A549 (cell line): Measurements from ENCODE around the gene SRMS. TPM values are rescaled to one million over a fixed set of nuclear protein-coding genes. Genes with fewer than 3 reads are reported as not detected.

Source experiments
- ATAC-seq, 2 experiments: fragments of 200-7000 bp in 1 of 2; fragments of >200 bp in 1 of 2; cut with Nextera tagmentation in 1 of 2; cut with Tn5 transposase in 1 of 2; 3 replicates each; pipeline versions ENCODE4 v1.8.0 to v1.9.1; 2018 to 2020; ENCODE audit warnings: mild to moderate bottlenecking in 1 of 2, moderate library complexity in 1 of 2
- CTCF ChIA-PET: fragments of 300-600 bp; sonication (Branson Sonifier 250); formaldehyde crosslinking; extraction: SDS; loops from one replicate; lab custom pipeline; 2021; ENCODE audit warnings: antibody characterized with exemption, inconsistent platforms; lab: Yijun Ruan, JAX
- POLR2A ChIA-PET: fragments of 350-600 bp; formaldehyde crosslinking; extraction: SDS; loops from one replicate; lab custom pipeline; 2021; ENCODE audit warnings: antibody characterized with exemption, inconsistent platforms; lab: Yijun Ruan, JAX
- DNase-seq, 2 experiments: peaks; one replicate each; pipeline versions ENCODE4 v3.0.0 to v3.0.0-alpha.2; 2011 to 2016; ENCODE audit warnings: low read depth in 1 of 2, low spot score in 1 of 2
- FAIRE-seq: peaks from 2 replicates; lab custom pipeline; 2011; peaks lifted over from hg19 to GRCh38; lab: Jason Lieb, UNC
- H3K27ac ChIP-seq, 2 experiments: fragments of >200 bp; sonication (Bioruptor Twin); formaldehyde crosslinking; 3 replicates each; pipeline ENCODE4 v1.5.1; 2016 to 2017
- H3K4me1 ChIP-seq: fragments of >200 bp; sonication (Bioruptor Twin); formaldehyde crosslinking; 3 replicates; pipeline ENCODE4 v1.6.1; 2016
- H3K4me2 ChIP-seq: fragments of >200 bp; sonication (Bioruptor Twin); formaldehyde crosslinking; 3 replicates; pipeline ENCODE4 v1.6.1; 2016
- H3K4me3 ChIP-seq: fragments of >200 bp; sonication (Bioruptor Twin); formaldehyde crosslinking; 3 replicates; pipeline ENCODE4 v1.5.1; 2016
- H3K9me3 ChIP-seq: fragments of >200 bp; sonication (Bioruptor Twin); formaldehyde crosslinking; 3 replicates; pipeline ENCODE4 v1.6.1; 2016
- CBX8 ChIP-seq: fragments of 200-600 bp; sonication (generic); IDR thresholded peaks from 2 replicates; pipeline ENCODE4 v1.6.1; 2016
- FOSL2 ChIP-seq, 2 experiments: fragments of 450-650 bp in 1 of 2; fragments of >200 bp in 1 of 2; sonication (Bioruptor Twin) in 1 of 2; formaldehyde crosslinking; IDR thresholded peaks; 2 replicates each; pipeline versions ENCODE4 v1.5.0 to v1.6.1; 2016 to 2020; ENCODE audit warnings: mild to moderate bottlenecking in 1 of 2, moderate library complexity in 1 of 2
- FOXS1 ChIP-seq: fragments of 250-450 bp; sonication (Bioruptor Pico); IDR thresholded peaks from 2 replicates; pipeline ENCODE4 v1.5.0; 2020; ENCODE audit warnings: mild to moderate bottlenecking, moderate library complexity
- GATA3 ChIP-seq: IDR thresholded peaks from 2 replicates; pipeline ENCODE4 v1.6.1; 2012; ENCODE audit warnings: borderline replicate concordance
- HDAC2 ChIP-seq: fragments of 200-600 bp; sonication (generic); IDR thresholded peaks from 2 replicates; pipeline ENCODE4 v1.6.1; 2016
- HEYL ChIP-seq: fragments of 250-450 bp; sonication (Bioruptor Pico); IDR thresholded peaks from 2 replicates; pipeline ENCODE4 v1.8.0; 2021; ENCODE audit warnings: mild to moderate bottlenecking, moderate library complexity
- JUNB ChIP-seq: fragments of >200 bp; sonication (Bioruptor Twin); formaldehyde crosslinking; IDR thresholded peaks from 2 replicates; pipeline ENCODE4 v1.6.1; 2016
- MAZ ChIP-seq: fragments of 150-350 bp; IDR thresholded peaks from 2 replicates; pipeline ENCODE4 v1.6.1; 2014; ENCODE audit warnings: antibody characterized with exemption, low read depth, low read length, borderline replicate concordance
- MYC ChIP-seq: IDR thresholded peaks from 2 replicates; pipeline ENCODE4 v1.6.1; 2012; ENCODE audit warnings: mild to moderate bottlenecking, inconsistent platforms, low read length, improper control_type of control experiment, borderline replicate concordance
- NPAS2 ChIP-seq: fragments of 250-450 bp; sonication (Bioruptor Pico); IDR thresholded peaks from 2 replicates; pipeline ENCODE4 v1.8.0; 2022; ENCODE audit warnings: mild to moderate bottlenecking, moderate library complexity, borderline replicate concordance
- RCOR1 ChIP-seq: fragments of 150-350 bp; IDR thresholded peaks from 2 replicates; pipeline ENCODE4 v1.6.1; 2014; ENCODE audit warnings: antibody characterized with exemption, low read length, low read depth
- RNF2 ChIP-seq: fragments of 200-600 bp; sonication (generic); IDR thresholded peaks from 2 replicates; pipeline ENCODE4 v1.6.1; 2016; ENCODE audit warnings: low read depth, mild to moderate bottlenecking, antibody characterized with exemption, moderate library complexity, borderline replicate concordance
- SMC3 ChIP-seq: fragments of >200 bp; sonication (Bioruptor Twin); formaldehyde crosslinking; IDR thresholded peaks from 3 replicates; pipeline ENCODE4 v1.6.1; 2018; ENCODE audit warnings: inconsistent platforms
- ZC3H11A ChIP-seq: fragments of 450-650 bp; IDR thresholded peaks from 2 replicates; pipeline ENCODE4 v1.6.1; 2014; ENCODE audit warnings: antibody characterized with exemption, mild to moderate bottlenecking
- ZFP36 ChIP-seq: fragments of 450-650 bp; IDR thresholded peaks from 2 replicates; pipeline ENCODE4 v1.6.1; 2014; ENCODE audit warnings: borderline replicate concordance; ENCODE audit not compliant: partially characterized antibody
- ZSCAN20 ChIP-seq: fragments of 250-450 bp; sonication (Bioruptor Pico); IDR thresholded peaks from 2 replicates; pipeline ENCODE4 v1.8.0; 2022; ENCODE audit warnings: mild to moderate bottlenecking, moderate library complexity
- WGBS: methylation state at CpG from one replicate; pipeline ENCODE4 v1.1.6; 2017; ENCODE audit errors: missing lambda C conversion rate; 5-methylcytosine and 5-hydroxymethylcytosine counted together
- polyA plus RNA-seq, 4 experiments: library from polyadenylated mRNA; depleted of rRNA in 3 of 4; stranded (reverse); fragments of >200 nt; fragmentation: RNase III in 1 of 4; extraction: RNeasy Plus Mini Kit Qiagen cat#74134 plus additional on column Dnase treatment in 1 of 4; gene quantifications; 2 replicates in 3 of 4; 3 replicates in 1 of 4; pipeline ENCODE4 v1.2.3, GENCODE V29; 2011 to 2017
- TF ChIP-seq, protein P1 (sequence below): fragments of >200 bp; sonication (Bioruptor Twin); formaldehyde crosslinking; IDR thresholded peaks from 3 replicates; pipeline ENCODE4 v1.5.1; 2016
- TF ChIP-seq, protein P2 (sequence below): fragments of 450-650 bp; IDR thresholded peaks from 2 replicates; pipeline ENCODE4 v1.6.1; 2014; ENCODE audit warnings: antibody characterized with exemption
- TF ChIP-seq, protein P3 (sequence below): fragments of >200 bp; sonication (Bioruptor Twin); formaldehyde crosslinking; IDR thresholded peaks from 2 replicates; pipeline ENCODE4 v1.6.1; 2016
- TF ChIP-seq, protein P4 (sequence below): fragments of 250-450 bp; sonication (Bioruptor Pico); IDR thresholded peaks from 2 replicates; pipeline ENCODE4 v1.5.0; 2020; ENCODE audit warnings: low read depth, mild to moderate bottlenecking, moderate library complexity
- TF ChIP-seq, protein P5 (sequence below): fragments of 200-600 bp; sonication (generic); IDR thresholded peaks from 2 replicates; pipeline ENCODE4 v1.6.1; 2016; ENCODE audit warnings: antibody characterized with exemption, mild to moderate bottlenecking, moderate library complexity
- TF ChIP-seq, protein P6 (sequence below): IDR thresholded peaks from 2 replicates; pipeline ENCODE4 v1.6.1; 2012

SRMS gene
- polyA plus RNA-seq, 2 of the 4 experiments (the other 2 are of a cell fraction) = not detected

DNA sequence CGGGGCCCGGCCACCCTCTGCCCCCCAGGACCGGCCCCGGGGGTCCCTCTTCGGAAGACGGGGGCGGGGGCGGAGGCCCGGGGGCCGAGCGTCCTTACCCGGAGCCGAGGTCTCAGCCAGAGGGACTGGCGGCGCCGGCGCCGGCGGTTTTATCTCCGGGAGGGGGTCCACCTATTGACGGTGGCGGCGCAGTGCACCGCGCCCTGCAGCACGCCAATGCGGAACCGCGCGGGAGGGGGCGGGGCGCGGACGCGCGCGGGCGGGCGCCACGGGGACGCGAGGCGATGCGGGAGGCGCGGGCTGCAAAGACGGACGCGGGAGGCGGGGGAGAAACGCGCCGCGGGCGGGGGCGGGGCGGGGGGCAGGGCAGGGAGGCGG is 48.6 kb downstream of the SRMS start, which contains the start of gene EEF1A2:
TSS of gene EEF1A2 (minus strand) at position 124 of the 378 bp plus-strand sequence. CDS start 1,320 bp downstream, outside the sequence.
- H3K4me2 ChIP-seq = peak within 1 kb of the TSS; percentile 100
- ChIA-PET CTCF (interaction anchor here (3.6 kb wide), 1 partner anchor 22 kb away, joined by 75 read pairs; the partner anchor contains the start of gene PPDPF), POLR2A (interaction anchor here (2.1 kb wide), 1 partner anchor 22 kb away, joined by 13 read pairs; the partner anchor contains the start of gene PPDPF)
- peaks cover 27% of the 10 kb centered on the region for H3K4me1 ChIP-seq
- peak within 1 kb of the TSS; percentile 99 for H3K4me3 ChIP-seq
- no peaks in the 10 kb centered on the region for H3K9me3 ChIP-seq
- TF ChIP-seq HDAC2 (no peak), JUNB (no peak), MYC (no peak)
- TF ChIP-seq, protein P1, sequence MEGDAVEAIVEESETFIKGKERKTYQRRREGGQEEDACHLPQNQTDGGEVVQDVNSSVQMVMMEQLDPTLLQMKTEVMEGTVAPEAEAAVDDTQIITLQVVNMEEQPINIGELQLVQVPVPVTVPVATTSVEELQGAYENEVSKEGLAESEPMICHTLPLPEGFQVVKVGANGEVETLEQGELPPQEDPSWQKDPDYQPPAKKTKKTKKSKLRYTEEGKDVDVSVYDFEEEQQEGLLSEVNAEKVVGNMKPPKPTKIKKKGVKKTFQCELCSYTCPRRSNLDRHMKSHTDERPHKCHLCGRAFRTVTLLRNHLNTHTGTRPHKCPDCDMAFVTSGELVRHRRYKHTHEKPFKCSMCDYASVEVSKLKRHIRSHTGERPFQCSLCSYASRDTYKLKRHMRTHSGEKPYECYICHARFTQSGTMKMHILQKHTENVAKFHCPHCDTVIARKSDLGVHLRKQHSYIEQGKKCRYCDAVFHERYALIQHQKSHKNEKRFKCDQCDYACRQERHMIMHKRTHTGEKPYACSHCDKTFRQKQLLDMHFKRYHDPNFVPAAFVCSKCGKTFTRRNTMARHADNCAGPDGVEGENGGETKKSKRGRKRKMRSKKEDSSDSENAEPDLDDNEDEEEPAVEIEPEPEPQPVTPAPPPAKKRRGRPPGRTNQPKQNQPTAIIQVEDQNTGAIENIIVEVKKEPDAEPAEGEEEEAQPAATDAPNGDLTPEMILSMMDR = peak; percentile 19; the same call in 1 of the 3 replicates
- FAIRE-seq (no peak), DNase-seq (peak in 1 of 2 experiments; percentile 68), ATAC-seq (0 out of 6 replicates have a peak, but pooled peaks of 1 of the 2 experiments have one; percentile 22)
- no CpG with 5 or more reads among the region's 58 CpGs for WGBS
- H3K27ac ChIP-seq = peak within 1 kb of the TSS; percentile 92 to 96

DNA sequence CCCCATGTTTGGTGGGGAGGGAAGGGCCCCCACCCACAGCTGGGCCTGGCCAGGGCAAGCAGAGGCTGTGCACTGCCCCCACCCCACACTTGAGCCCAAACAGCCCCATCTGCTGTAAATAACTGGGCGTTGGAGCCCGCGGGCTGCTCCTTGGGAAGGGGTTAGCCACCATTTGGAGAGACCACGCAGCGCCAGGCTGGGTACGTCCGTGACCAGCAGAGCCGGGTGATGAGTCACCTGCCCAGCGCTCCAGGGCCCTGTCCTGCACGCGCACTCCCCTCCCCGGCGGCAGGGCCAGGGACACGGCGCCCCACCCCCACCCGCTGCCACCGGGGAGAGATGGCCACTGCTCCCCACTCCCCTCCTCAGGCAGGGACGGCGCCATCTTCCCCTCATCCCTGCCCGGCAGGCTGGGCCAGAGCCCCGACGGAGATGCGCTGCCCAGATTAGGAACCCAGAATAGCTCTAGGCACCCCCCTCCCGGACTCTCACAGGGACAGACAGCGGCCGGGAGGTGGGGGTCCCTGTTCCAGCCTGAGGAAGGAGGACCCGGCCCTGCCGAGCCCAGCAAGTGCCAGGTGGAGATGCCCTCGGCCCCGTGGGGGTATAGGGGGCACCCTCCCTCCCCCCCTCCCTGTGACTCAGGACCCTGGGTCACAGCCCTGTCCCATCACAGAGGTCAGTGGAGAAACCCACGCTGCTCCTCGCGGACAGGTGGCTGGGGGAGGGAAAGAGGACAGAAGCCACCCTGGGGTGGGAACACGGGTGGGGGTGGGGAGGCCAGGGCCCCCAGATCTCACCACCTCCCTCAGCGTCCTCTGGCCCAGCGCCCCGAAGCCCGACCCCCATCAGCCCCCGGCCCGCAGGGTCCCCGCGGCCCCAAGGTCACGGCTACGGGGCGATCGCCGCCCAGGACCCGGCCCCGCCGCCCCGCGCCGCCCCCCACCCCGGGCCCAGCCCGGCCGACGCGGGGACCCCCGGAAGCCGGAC is 49.3 kb downstream of the SRMS start:
- no peak for FAIRE-seq
- WGBS = 18% methylated on average over 11 of the region's 60 CpGs
- ATAC-seq = peak; percentile 39 to 63
- Histone ChIP-seq H3K4me2 (peak overlapping the region; percentile 100), H3K27ac (peak overlapping the region; percentile 92 to 96), H3K9me3 (no peaks in the 10 kb centered on the region), H3K4me3 (peak overlapping the region; percentile 99), H3K4me1 (peaks cover 27% of the 10 kb centered on the region)
- DNase-seq = peak; percentile 62
- POLR2A ChIA-PET = interaction anchor here (2.1 kb wide), 1 partner anchor 22 kb away, joined by 13 read pairs; the partner anchor contains the start of gene PPDPF
- CTCF ChIA-PET = interaction anchor here (1.0 to 3.6 kb wide), 7 partner anchors 11 to 482 kb away, joined by 3 to 75 read pairs (median 16); partner anchors contain the start of genes PPDPF, PRPF6 and PTK6
- TF ChIP-seq HDAC2 (no peak), RCOR1 (no peak), RNF2 (no peak), MAZ (no peak), MYC (no peak), SMC3 (no peak), ZFP36 (no peak), HEYL (CRISPR knock-in tag) (no peak), GATA3 (0 out of 2 replicates have a peak, but pooled peaks have one; percentile 12), JUNB (no peak), ZC3H11A (no peak), ZSCAN20 (CRISPR knock-in tag) (no peak), FOXS1 (no peak), NPAS2 (no peak), CBX8 (no peak), FOSL2 (IDR thresholded peaks at IDR 0.05) (0 out of 2 replicates have a peak, but pooled peaks have one; percentile 20), FOSL2 (CRISPR knock-in tag; IDR thresholded peaks at IDR 0.05) (peak; percentile 88)
- TF ChIP-seq, protein P2, sequence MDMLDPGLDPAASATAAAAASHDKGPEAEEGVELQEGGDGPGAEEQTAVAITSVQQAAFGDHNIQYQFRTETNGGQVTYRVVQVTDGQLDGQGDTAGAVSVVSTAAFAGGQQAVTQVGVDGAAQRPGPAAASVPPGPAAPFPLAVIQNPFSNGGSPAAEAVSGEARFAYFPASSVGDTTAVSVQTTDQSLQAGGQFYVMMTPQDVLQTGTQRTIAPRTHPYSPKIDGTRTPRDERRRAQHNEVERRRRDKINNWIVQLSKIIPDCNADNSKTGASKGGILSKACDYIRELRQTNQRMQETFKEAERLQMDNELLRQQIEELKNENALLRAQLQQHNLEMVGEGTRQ = no peak
- TF ChIP-seq, protein P3, sequence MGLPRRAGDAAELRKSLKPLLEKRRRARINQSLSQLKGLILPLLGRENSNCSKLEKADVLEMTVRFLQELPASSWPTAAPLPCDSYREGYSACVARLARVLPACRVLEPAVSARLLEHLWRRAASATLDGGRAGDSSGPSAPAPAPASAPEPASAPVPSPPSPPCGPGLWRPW = no peak
- TF ChIP-seq, protein P4, sequence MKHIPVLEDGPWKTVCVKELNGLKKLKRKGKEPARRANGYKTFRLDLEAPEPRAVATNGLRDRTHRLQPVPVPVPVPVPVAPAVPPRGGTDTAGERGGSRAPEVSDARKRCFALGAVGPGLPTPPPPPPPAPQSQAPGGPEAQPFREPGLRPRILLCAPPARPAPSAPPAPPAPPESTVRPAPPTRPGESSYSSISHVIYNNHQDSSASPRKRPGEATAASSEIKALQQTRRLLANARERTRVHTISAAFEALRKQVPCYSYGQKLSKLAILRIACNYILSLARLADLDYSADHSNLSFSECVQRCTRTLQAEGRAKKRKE (CRISPR knock-in tag) = no peak
- TF ChIP-seq, protein P5, sequence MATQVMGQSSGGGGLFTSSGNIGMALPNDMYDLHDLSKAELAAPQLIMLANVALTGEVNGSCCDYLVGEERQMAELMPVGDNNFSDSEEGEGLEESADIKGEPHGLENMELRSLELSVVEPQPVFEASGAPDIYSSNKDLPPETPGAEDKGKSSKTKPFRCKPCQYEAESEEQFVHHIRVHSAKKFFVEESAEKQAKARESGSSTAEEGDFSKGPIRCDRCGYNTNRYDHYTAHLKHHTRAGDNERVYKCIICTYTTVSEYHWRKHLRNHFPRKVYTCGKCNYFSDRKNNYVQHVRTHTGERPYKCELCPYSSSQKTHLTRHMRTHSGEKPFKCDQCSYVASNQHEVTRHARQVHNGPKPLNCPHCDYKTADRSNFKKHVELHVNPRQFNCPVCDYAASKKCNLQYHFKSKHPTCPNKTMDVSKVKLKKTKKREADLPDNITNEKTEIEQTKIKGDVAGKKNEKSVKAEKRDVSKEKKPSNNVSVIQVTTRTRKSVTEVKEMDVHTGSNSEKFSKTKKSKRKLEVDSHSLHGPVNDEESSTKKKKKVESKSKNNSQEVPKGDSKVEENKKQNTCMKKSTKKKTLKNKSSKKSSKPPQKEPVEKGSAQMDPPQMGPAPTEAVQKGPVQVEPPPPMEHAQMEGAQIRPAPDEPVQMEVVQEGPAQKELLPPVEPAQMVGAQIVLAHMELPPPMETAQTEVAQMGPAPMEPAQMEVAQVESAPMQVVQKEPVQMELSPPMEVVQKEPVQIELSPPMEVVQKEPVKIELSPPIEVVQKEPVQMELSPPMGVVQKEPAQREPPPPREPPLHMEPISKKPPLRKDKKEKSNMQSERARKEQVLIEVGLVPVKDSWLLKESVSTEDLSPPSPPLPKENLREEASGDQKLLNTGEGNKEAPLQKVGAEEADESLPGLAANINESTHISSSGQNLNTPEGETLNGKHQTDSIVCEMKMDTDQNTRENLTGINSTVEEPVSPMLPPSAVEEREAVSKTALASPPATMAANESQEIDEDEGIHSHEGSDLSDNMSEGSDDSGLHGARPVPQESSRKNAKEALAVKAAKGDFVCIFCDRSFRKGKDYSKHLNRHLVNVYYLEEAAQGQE = no peak
- TF ChIP-seq, protein P6, sequence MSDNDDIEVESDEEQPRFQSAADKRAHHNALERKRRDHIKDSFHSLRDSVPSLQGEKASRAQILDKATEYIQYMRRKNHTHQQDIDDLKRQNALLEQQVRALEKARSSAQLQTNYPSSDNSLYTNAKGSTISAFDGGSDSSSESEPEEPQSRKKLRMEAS = peak; percentile 67
- TF ChIP-seq, protein P1 = no peak
